ENCODE data around the gene UBL5.
"Not testable (repeated sequence)": the region's sequence is repeated elsewhere in the genome, so short reads cannot be mapped to it uniquely, and the experiment has no call there.

UBL5 gene

GRCh38 chr19:9827289-9828238 lies at the start of gene UBL5:
TSS of gene UBL5 (plus strand) at chr19:9827918. CDS start at chr19:9828338, 420 bp downstream.
- peak within 1 kb of the TSS; percentile 97 for H3K4me3 ChIP-seq (ENCODE audit: low read depth, low read length)
- peak; percentile 83 for DNase-seq (ENCODE audit: low read depth)
- TF ChIP-seq CTCF (conservative IDR thresholded peaks at IDR 0.05; ENCODE audit: low read depth, low read length): no peak

GRCh38 chr19:9782338-9782737 lies 45.4 kb upstream of the UBL5 start:
- peak; percentile 23 for DNase-seq (ENCODE audit: low read depth)
- TF ChIP-seq CTCF (conservative IDR thresholded peaks at IDR 0.05; ENCODE audit: low read depth, low read length): no peak

GRCh38 chr19:9784163-9784496 lies 43.6 kb upstream of the UBL5 start:
- DNase-seq (ENCODE audit: low read depth); H3K4me3 ChIP-seq (ENCODE audit: low read depth, low read length): not testable (repeated sequence)

More at GRCh38 chr19:9782338-9782737, 45.4 kb upstream of the UBL5 start:
- no peak overlapping the region for H3K4me3 ChIP-seq (ENCODE audit: low read depth, low read length)

- peak overlapping the region; percentile 89 for H3K4me3 ChIP-seq (ENCODE audit: low read depth, low read length)
- DNase-seq (ENCODE audit: low read depth): peak; percentile 98
- no peak for TF ChIP-seq CTCF (conservative IDR thresholded peaks at IDR 0.05; ENCODE audit: low read depth, low read length)
Observed at GRCh38 chr19:9785367-9786331, 42.1 kb upstream of the UBL5 start.

GRCh38 chr19:9786342-9786741 lies 41.4 kb upstream of the UBL5 start:
- TF ChIP-seq CTCF (conservative IDR thresholded peaks at IDR 0.05; ENCODE audit: low read depth, low read length): no peak
- DNase-seq (ENCODE audit: low read depth): no peak
- H3K4me3 ChIP-seq (ENCODE audit: low read depth, low read length): peak overlapping the region; percentile 89

GRCh38 chr19:9786819-9787218 lies 40.9 kb upstream of the UBL5 start:
- no peak for TF ChIP-seq CTCF (conservative IDR thresholded peaks at IDR 0.05; ENCODE audit: low read depth, low read length)
- no peak overlapping the region for H3K4me3 ChIP-seq (ENCODE audit: low read depth, low read length)
- no peak for DNase-seq (ENCODE audit: low read depth)

GRCh38 chr19:9788604-9789003 lies 39.1 kb upstream of the UBL5 start:
- not testable (repeated sequence) for DNase-seq (ENCODE audit: low read depth); H3K4me3 ChIP-seq (ENCODE audit: low read depth, low read length)

Measured in choroid plexus epithelial cell (primary cell).